Measurements from ENCODE around the gene TAF1C.
A peak's percentile ranks its signal among the peaks of the same experiment; 100 is the strongest.

TAF1C gene

DNA sequence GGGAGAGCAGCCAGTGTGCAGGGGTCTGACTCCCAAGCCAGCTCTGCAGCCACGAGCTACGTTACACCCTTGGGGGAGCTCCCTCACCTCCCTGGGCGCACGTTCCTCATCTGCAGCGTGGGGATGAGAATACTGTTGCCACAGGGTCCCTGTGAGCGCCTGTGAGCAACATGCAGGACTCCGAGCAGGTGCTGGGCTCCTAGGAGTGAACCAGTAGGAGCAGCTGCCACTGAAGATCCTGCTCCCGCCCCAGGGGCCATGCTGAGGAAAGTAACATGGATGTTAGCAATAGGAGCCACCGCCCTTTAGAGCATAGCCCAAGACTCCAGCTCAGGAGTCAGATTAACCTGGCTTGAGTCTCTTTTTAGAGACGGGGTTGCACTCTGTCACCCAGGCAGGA is 25.8 kb downstream of the TAF1C start:
- DNase-seq = no peak

DNA sequence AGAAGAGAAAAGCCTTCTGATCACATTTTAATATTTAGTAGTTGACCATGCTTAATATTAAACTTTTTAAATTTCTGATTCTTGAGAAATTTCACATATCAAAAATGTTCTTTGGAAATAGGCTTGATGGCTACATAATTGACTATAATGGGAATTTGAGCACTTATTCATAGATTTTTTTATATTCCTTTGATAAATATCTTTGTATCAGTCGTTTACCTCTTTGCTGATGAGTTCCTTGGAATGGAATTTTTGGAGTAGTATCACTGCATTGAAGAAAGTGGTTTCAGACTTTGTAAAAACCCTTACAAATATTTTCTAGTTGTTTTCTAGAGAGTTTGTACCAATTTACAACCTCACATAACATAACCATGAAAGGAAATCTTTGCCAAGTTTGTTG is 27.1 kb downstream of the TAF1C start:
- DNase-seq = no peak

DNA sequence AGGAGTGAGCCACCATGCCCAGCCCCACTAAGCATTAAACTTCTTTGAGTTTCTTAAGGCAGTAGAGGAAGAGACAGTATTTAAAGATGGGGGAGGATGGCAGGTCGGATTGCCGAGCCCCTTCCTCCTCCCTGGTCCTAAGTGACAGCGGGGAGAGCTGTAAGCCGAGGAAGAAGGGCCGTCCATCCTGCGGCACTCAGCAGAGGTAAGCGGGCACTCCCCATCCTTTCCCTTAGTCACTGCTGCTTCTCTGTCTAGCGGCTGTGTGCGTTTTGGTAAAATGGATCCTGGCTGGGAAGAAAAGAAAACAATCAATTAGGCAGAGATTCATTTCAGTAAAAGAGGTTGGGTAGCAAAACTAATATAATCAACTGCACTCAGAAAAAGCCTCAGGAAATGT is 27.9 kb downstream of the TAF1C start:
- no peak for DNase-seq

DNA sequence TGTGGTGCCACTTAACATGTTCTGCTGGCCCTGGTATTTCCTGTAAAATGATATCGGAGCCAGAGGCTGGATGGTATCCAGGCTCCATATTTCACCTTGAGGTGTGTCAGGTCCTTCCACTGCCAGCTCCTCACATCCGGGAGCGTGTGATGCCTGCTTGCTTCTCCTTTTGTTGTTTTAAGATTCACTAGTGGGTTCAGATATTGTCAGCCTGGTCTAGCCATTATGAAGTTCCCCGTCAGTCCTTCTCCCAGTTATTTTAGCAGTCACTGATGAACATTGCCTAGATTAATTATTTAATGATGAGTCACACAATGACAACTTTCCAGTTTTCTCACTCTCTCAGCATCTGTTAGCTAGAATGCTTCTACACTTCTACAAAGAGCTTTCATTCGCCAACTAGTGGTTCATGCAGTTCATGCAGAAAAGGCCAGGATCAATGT is 30.5 kb downstream of the TAF1C start:
- no peak for DNase-seq

DNA sequence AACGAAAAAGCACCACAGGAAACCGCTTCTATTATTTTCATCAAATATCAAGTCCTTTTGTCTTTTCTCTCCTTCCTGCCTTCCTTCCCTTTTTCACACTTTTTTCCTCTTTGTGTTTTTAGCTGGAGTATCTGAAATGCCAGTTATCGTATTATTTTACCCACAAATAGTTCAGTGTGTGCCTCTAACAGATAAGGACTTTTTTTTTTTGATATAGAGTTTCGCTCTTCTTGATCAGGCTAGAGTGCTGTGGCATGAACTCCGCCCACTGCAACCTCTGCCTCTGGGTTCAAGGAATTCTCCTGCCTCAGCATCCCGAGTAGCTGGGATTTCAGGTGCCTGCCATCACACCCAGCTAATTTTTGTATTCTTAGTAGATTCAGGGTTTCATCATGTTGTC is 31.1 kb downstream of the TAF1C start:
- DNase-seq = no peak

DNA sequence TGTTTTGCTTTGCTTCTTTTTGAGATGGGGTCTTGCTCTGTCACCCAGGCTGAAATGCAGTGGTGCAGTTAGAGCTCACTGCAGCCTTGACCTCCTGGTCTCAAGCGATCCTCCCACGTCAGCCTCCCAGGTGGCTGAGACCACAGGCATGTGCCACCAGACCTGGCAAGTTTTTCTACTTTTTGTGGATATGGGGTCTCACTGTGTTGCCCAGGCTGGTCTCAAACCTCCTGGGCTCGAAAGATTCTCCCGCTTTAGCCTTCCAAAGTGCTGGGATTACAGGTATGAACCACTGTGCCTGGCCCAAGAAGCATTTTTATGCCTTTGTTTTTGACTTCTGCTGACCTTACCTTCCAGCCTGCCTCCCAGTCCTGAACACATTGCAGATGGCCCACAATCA is 31.6 kb downstream of the TAF1C start:
- no peak for DNase-seq

DNA sequence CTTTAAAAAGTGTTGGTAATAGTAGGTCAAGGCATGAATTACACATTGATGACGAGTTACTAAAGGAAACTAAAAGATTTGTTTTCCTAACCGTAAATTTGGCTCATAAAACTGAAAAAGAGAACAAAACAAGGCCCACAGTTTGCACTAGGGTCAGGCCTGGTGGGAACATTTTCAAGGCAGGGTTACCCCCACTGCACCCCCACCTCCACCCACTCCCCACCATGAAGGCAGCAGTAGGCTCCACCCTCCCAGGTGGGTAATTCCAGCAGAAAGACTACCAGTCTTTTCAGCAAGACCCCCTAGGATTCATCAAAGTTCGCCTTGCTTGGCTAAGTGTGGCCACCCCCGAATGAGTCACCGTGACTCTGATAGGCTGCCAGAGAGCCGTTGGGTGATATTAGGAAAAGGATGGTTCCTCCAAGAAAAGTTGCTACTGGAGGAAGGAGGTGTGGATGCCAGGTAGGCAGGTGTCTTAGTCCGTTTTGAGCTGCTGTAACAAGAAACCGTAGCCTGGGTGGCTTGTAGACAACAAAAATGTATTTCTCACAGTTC is 33.1 kb downstream of the TAF1C start:
- DNase-seq = no peak

DNA sequence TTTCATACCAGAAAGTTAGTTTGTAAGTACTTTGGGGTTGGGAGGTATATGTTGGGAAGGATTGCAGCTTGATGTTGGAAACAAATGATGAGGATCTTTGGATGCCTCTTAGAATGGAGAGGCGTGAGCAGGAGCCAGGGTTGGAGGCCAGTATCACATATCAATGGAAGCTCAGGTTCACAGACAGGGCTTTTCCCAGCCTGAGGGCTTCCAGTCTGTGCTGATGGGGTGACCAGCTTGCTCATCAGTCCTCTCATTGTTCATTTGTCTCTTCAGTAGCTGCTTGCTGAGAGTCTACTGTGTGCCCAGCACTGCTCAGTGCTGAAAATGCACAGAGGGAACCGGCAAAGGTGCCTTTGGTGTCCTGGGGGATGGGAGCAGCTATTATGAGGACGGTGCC is 35.9 kb downstream of the TAF1C start:
- DNase-seq = no peak

DNA sequence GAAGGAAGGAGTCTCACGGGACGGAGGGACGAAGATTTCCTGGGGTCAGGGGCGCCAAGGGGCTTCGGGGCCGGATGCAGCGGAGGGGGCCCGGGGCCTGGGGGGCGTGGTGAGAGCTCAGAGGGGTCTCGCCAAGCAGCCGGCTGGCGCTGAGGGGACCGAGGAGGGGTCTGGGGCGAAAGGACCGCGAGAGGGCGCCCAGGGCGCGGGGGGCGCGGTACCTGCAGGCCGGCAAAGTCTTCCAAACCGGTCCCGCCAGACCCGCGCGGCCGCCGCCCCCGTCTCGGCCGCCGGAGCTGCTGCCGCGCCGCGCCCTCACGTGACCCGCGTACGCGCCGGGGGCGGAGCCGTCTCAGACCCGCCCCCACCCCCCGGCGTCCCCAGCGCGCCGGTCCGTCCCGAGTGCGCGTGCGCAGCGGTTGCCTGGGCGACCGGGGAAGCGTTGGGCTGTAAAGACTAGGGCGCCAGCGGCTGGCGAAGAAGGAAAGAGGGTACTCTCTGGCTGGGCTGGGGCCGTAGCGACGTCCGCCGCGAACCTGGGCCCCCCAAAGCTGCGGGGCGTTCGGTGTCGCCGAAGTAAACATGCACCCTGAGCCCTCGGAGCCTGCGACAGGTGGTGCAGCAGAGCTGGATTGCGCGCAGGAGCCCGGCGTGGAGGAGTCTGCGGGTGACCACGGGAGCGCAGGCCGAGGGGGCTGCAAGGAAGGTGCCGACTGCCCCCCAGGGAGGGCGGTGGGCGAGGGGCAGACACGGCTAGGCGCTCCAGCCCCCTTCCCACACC is 41.8 kb downstream of the TAF1C start, which contains the start of the genes DNAAF1 and HSDL1:
Gene DNAAF1 (plus strand): TSS at position 450 of the 781 bp plus-strand sequence. CDS start 133 bp downstream, at position 583.
Gene HSDL1 (minus strand): TSS at position 319 of the 781 bp plus-strand sequence. CDS start 13,856 bp downstream, outside the sequence.
- peak; percentile 44 to 94 (median 85) for DNase-seq

DNA sequence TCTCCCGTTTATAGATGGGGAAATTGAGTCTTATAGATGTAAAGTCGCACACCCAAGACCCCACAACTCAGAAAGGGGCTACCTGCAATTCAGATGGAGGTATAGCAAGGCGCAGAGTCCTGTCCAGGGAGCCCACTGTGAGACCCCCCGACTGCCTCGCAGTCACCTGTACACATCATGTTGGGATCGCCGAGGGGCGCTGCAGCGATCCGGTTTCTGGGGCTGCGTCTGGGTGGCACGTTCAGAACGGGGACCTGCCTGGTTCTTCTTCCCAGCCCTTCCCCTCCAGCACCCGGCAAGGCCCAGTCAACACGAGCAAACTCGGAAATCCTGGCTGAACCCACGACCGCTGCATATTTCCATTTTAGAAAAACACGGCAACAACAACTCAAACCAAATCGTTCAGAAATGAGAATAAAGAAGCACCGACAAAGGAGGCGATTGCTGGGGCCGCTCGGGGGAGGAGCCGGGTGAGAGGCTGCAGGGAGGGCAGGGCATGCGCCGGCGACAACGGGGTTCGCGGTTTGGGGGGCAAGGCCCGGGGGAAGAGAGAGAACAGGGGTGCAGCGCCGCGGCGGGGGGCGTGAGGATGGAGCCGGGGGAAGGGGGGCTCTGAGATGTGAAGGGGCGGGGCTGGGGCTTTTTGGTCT is 42.5 kb downstream of the TAF1C start:
- DNase-seq = peak in 42 of 58 donors; percentile 3 to 60 (median 19)

DNA sequence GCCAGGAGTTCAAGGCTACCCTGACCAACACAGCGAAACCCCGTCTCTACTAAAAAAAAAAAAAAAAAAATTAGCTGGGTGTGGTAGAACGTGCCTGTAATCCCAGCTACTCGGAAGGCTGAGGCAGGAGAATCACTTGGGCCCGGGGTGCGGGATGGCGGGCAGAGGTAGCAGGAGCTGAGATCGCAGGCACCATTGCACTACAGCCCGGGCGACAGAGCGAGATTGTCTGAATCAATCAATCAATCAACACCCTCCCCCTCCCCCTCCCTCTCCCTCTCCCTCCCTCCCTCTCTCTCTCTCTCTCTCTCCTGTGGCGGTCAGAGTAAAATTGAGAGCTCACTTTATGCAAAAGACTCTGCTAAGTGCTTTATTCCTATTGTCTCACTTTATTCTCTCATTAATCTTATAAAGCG is 43.1 kb downstream of the TAF1C start:
- DNase-seq = no peak

DNA sequence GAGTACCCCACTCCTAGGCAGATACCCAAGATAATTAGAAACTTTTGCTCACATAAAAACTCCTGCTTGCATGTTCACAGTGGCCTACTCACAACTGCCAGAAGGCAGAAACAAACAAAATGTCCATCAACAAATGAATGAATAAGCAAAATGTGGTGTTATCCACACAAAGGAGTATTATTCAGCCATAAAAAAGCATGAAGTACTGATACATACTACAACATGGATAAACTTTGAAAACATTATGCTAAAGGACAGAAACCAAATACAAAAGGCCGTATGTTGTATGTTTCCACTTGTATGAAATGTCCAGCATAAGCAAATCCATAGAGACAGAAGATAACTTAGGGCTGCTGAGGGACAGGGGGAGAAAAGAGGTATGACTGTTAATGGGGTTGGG is 43.8 kb downstream of the TAF1C start:
- no peak for DNase-seq

DNA sequence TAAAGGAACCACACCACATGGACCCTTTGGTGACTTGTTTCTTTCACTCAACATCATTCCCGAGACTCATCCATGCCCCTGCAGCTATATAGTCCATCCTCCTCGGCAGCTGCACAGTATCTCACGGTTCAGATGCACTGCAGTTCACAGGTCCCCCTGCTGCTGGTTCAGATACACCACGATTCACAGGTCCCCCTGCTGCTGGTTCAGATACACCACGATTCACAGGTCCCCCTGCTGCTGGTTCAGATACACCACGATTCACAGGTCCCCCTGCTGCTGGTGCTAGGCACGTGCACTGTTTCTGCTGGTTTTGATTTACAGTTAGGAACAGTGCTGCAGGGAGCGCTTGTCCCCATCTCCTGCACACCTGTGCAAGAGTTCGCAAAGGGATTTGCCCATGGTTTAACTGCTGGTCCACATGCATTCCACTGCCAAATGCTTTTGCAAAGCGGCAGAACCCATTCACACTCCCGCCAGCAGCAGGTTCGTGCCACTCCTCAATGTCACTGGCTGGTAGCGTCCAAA is 45.6 kb downstream of the TAF1C start:
- no peak for DNase-seq

DNA sequence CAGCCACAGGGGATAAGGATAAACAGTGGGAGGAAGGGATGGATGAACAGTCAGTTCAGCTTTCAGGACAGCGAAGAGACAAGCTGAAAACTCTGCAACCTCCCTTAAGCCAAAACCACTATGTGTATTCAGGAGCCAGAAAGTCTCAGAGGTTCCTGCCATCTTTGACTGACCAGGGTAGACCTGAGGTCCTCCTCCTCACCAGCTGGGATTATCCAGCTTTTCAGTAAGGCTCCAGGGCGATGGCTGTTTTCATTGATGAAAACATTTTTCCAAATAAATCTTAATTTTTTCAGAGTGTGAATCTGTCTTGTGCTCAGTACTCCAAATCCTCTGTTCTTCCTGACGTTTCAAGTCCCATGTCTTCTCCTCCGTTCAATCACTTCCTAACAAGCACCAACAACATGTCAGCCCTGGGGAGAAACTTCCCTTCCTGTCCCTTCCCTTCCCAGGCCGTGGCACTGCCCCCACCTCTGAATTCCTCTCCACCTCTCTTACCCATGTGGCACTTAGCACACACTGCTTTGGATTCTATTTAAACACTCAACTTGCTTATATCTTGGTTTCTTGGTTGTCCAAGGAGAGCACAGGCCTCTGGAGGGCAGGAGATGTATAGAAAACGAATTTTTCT is 47.1 kb downstream of the TAF1C start:
- DNase-seq = no peak

DNA sequence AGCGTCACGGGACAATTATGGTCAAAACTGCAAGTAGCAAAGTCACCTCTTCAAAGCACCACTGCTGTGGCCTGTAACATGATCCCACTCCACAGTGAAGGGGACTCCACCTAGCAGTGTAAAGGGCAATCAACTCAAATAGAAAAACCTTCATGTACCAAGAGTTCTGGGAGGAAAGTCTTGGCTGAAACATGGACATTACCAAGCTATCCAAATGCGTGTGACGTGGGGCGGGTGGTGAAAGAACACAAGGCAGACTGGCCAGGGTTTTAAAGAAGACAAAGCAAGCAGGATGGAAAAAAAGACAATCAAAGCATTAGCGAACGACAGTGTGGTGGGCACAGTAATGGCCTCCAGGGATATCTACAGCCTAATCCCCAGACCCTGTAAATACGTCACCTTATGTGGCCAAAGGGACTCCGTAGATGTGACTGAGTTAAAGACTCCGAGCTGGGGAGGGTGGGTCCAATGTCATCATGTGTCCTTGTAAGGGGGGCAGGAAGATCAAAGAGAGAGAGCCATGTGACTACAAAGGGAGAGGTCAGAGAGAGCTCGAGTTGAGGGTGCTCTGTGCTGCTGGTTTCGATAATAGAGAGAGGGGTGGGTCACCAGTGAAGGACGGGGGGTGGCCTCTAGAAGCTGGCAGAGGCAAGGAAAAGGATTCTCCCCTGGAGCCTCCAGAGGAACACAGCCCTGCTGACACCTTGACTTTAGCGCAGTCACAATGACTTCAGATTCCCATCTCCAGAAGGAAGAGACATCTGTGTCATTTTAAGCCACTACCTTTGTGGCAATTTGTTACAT is 47.8 kb downstream of the TAF1C start:
- DNase-seq = no peak

DNA sequence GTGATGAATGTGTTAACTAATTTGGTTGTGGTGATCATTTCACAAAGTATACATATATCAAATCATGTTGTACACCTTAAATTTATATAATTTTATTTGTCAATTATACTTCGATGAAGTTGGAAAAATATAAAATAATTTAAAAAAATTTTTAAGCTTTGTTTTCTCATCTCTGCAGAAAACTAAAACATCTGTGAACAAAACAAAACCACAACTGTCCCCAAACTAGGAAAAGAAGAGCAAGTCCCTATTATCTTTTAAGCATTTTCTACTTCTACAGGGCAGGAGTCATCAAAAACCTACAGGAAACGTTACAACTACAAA is 48.4 kb downstream of the TAF1C start:
- DNase-seq = no peak

DNA sequence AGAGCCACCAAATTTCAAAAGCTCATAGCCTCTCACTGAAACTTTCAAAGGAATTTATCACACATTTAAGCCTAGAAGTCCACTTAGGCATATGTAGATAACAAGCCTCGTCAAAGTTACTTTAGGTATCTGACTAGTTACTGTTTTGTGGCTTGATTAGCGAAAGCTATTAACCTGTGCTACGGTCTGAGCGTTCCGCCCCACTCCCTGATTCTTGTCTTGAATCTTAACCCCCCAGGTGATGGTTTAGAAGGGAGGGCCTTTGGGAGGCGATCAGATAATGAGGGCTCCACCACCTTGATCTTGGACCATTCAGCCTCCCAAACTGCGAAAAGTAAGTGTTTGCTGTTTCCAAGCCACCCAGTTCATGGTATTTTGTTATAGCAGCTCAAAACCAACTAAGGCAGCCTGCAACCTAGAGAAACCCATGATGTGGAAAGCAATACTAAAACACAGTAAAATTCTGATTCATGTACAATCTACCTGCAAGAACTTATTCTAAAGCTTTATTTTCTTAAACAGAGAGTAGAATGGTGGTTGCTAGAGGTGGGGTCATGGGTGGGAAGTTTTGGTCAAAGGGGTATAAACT is 49.0 kb downstream of the TAF1C start:
- DNase-seq = no peak

DNA sequence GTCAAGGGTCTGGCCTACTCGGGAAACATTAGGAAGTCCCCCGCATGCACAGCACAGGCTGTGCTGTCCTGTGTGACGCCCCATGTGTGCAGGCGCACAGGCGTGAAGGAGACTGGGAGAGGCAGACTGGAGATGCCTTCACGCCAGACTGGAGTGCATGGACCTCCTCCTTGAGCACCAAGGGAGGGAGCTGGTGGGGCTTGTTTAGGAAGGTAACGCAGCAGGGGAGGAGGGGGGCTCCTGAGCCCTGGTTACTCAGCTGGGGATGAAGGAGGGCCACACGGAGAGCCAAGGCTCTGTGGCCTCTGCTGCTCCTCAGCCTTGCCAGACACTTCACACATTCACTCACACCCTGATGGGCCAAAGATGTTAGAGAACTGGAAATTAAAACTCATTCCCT is 49.6 kb downstream of the TAF1C start:
- DNase-seq = no peak

DNA sequence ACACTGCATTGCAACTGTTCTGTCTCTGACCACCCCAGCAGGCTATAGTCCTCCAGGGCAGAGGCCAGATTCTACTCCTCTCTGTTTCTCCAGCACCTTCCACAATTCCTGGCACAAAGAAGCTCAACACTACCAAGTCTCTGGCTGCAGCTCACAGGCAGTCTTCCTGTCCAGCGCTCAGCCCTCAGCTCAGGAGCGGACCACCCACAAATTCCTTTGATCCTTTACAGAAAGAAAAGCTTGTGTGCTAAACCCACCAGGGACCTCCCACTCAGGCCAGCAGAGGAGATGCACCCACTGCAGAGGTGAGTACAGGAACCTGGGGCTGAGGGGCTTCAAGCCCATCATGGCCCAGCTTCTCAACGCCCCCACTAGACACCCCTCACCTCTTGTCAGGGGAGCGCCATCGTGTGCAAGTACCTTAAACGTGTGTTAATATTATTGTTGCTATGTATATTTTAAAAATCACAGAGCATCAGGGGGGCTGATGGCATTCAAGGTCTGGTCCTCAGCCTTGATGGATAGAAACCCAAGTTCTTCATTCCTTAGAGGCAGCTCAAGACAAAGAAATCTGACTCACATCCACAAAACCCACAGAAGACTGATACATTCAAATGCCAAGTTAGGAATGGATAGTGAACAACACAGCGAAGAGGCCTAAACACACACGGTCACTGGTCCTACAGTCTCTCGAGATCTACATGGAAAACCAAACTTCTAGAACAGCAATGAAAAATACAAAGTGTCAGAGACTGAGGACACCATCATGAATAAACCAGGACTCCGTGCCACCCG is 50.3 kb downstream of the TAF1C start:
- no peak for DNase-seq
